PC-9 (cell line): ENCODE measurements around the gene COX14. TPM values are rescaled to one million over a fixed set of nuclear protein-coding genes. Genes with fewer than 3 reads are reported as not detected.

Experiments
- BruUV-seq: library from RNA; stranded (reverse); fragments of 400-500 nt; replicated peaks from 2 replicates; lab custom pipeline; 2021; lab: Mats Ljungman, UMichigan
- CTCF ChIA-PET: fragments of 300-600 bp; sonication (Branson Sonifier 250); formaldehyde crosslinking; loops from one replicate; lab custom pipeline; 2022; ENCODE audit warnings: antibody characterized with exemption; lab: Charles Lee
- POLR2A ChIA-PET: fragments of 300-600 bp; sonication (Branson Sonifier 250); formaldehyde crosslinking; loops from one replicate; lab custom pipeline; 2022; ENCODE audit warnings: antibody characterized with exemption; ENCODE audit not compliant: unreplicated experiment; lab: Charles Lee
- DNase-seq, 2 experiments: peaks; one replicate each; pipeline versions ENCODE4 v3.0.0 to v3.0.0-alpha.2; 2015 to 2022; ENCODE audit warnings: mixed read lengths in 1 of 2
- H2AFZ ChIP-seq: fragments of 200-600 bp; sonication (generic); 2 replicates; pipeline ENCODE4 v1.8.1; 2017; ENCODE audit warnings: antibody characterized with exemption
- H3F3A ChIP-seq: fragments of 200-600 bp; sonication (generic); 2 replicates; pipeline ENCODE4 v1.8.1; 2017; ENCODE audit warnings: antibody characterized with exemption, mild to moderate bottlenecking, low read depth; ENCODE audit not compliant: insufficient read depth
- H3K27ac ChIP-seq: fragments of 200-600 bp; sonication (generic); 2 replicates; pipeline ENCODE4 v1.6.1; 2016; ENCODE audit warnings: mixed run types
- H3K27me3 ChIP-seq: fragments of 200-600 bp; sonication (generic); 2 replicates; pipeline ENCODE4 v1.6.1; 2016; ENCODE audit warnings: low read depth, mixed run types; ENCODE audit not compliant: insufficient read depth
- H3K36me3 ChIP-seq: fragments of 200-600 bp; sonication (generic); 2 replicates; pipeline ENCODE4 v1.6.1; 2016; ENCODE audit warnings: low read depth, mixed run types
- H3K4me1 ChIP-seq: fragments of 200-600 bp; sonication (generic); replicated peaks from 2 replicates; pipeline ENCODE4 v1.6.1; 2016; ENCODE audit warnings: mixed run types; ENCODE audit not compliant: insufficient read depth
- H3K4me2 ChIP-seq: fragments of 200-600 bp; sonication (generic); 2 replicates; pipeline ENCODE4 v1.6.1; 2017; ENCODE audit warnings: mixed run types
- H3K4me3 ChIP-seq: fragments of 200-600 bp; sonication (generic); 2 replicates; pipeline ENCODE4 v1.6.1; 2016; ENCODE audit warnings: mixed run types
- H3K79me2 ChIP-seq: fragments of 200-600 bp; sonication (generic); 2 replicates; pipeline ENCODE4 v1.6.1; 2017; ENCODE audit warnings: low read depth, mixed run types
- H3K9me2 ChIP-seq: fragments of 200-600 bp; sonication (generic); 2 replicates; pipeline ENCODE4 v1.8.1; 2017; ENCODE audit warnings: mild to moderate bottlenecking; ENCODE audit not compliant: insufficient read depth
- H3K9me3 ChIP-seq: fragments of 200-600 bp; sonication (generic); 2 replicates; pipeline ENCODE4 v1.8.1; 2016; ENCODE audit warnings: low read depth; ENCODE audit not compliant: insufficient read depth
- H4K20me1 ChIP-seq: fragments of 200-600 bp; sonication (generic); 2 replicates; pipeline ENCODE4 v1.8.1; 2017; ENCODE audit not compliant: insufficient read depth
- CTCF ChIP-seq: fragments of 200-600 bp; sonication (generic); conservative IDR thresholded peaks from 2 replicates; pipeline ENCODE4 v1.6.1; 2017; ENCODE audit warnings: mixed run types, antibody characterized with exemption, mild to moderate bottlenecking, moderate library complexity
- EZH2 ChIP-seq: fragments of 200-600 bp; sonication (generic); IDR thresholded peaks from 2 replicates; pipeline ENCODE4 v1.8.0; 2017; ENCODE audit warnings: antibody characterized with exemption, low read depth
- intact Hi-C: fragments of 100-400 bp; cut with micrococcal nuclease; formaldehyde crosslinking; loops from one replicate; pipeline ENCODE4 v1.10.0; 2022; ENCODE audit not compliant: unreplicated experiment
- total RNA-seq: library from RNA; stranded (reverse); gene quantifications from 2 replicates; pipeline ENCODE4 v1.2.3, GENCODE V29; 2021

COX14 gene
- total RNA-seq, 1 experiment from 2014 or later, result 53.9 TPM

- Histone ChIP-seq H3K4me2 (peak within 1 kb of the TSS; percentile 98), H3F3A (0 out of 2 replicates have a peak, but pooled peaks cover 7% of the 10 kb centered on the region), H2AFZ (peak within 1 kb of the TSS; percentile 93), H4K20me1 (no peaks in the 10 kb centered on the region), H3K4me3 (peak within 1 kb of the TSS; percentile 100), H3K79me2 (peaks cover 24% of the 10 kb centered on the region), H3K9me2 (no peaks in the 10 kb centered on the region), H3K9me3 (peaks cover 4% of the 10 kb centered on the region; the same call in 1 of the 2 replicates), H3K27ac (peak within 1 kb of the TSS; percentile 35), H3K27me3 (no peaks in the 10 kb centered on the region), H3K4me1 (peaks cover 17% of the 10 kb centered on the region; the same call in 1 of the 2 replicates), H3K36me3 (peaks cover 4% of the 10 kb centered on the region; the same call in 1 of the 2 replicates)
- POLR2A ChIA-PET, result interaction anchor here (0.5 to 1.5 kb wide), 11 partner anchors 28 to 397 kb away, joined by 4 to 10 read pairs (median 5); partner anchors contain the start of gene COX14
- TF ChIP-seq CTCF, result peak; percentile 50; the same call in 1 of the 2 replicates
- no peak for TF ChIP-seq EZH2
- CTCF ChIA-PET, result interaction anchor here (0.5 to 1.0 kb wide), 4 partner anchors 55 to 1917 kb away, joined by 3 to 11 read pairs (median 7); partner anchors contain the start of gene COX14
- peak; percentile 92 to 99 for DNase-seq
- no TSS peak for BruUV-seq
- intact Hi-C loops, result loop anchor here (2.0 to 10.0 kb wide), 3 partner anchors 56 to 300 kb away; partner anchors contain the start of gene AQP5
Observed at GRCh38 chr12:50167049-50167828, 55.2 kb downstream of the COX14 start, which contains the start of gene CERS5. CERS5 (minus strand) TSS chr12:50167369; CDS start chr12:50167297, 72 bp downstream.

Other genes starting within 250 kb of the COX14 start
- not detected in 2 replicates for gene FAIM2, start 208.3 kb upstream of the COX14 start, total RNA-seq
- gene AQP2, start 161.5 kb upstream of the COX14 start, total RNA-seq, result not detected in 2 replicates
- gene AQP5, start 150.4 kb upstream of the COX14 start, total RNA-seq, result 0.31 and 0.45 TPM in 2 replicates
- not detected in 2 replicates for gene AQP6, start 139.3 kb upstream of the COX14 start, total RNA-seq
- gene RACGAP1, start 86.7 kb upstream of the COX14 start, total RNA-seq, result 108 and 112 TPM in 2 replicates
- gene ASIC1, start 54.6 kb upstream of the COX14 start, total RNA-seq, result 3.5 and 4.5 TPM in 2 replicates
- 48.8 and 66.7 TPM in 2 replicates for gene SMARCD1, start 26.9 kb upstream of the COX14 start, total RNA-seq
- gene GPD1, start 8.2 kb upstream of the COX14 start, total RNA-seq, result 0.24 and 1.0 TPM in 2 replicates
- 33.0 and 41.7 TPM in 2 replicates for gene CERS5, start 55.1 kb downstream of the COX14 start, total RNA-seq
- 73.1 and 98.6 TPM in 2 replicates for gene LIMA1, start 171.3 kb downstream of the COX14 start, total RNA-seq